Calu3 (cell line): ENCODE results near the gene HTRA2. TPM values are rescaled to one million over a fixed set of nuclear protein-coding genes. Genes with fewer than 3 reads are reported as not detected.
"Not testable (repeated sequence)": the region's sequence is repeated elsewhere in the genome, so short reads cannot be mapped to it uniquely, and the experiment has no call there.

ENCODE experiments used
- BruUV-seq: library from RNA; stranded (reverse); fragments of 400-500 nt; replicated peaks from 2 replicates; lab custom pipeline; 2021; lab: Mats Ljungman, UMichigan
- CTCF ChIA-PET: fragments of 300-600 bp; sonication (Branson Sonifier 250); formaldehyde crosslinking; loops from one replicate; lab custom pipeline; 2022; ENCODE audit warnings: antibody characterized with exemption; lab: Charles Lee
- DNase-seq: peaks from one replicate; pipeline ENCODE4 v3.0.0; 2022
- H3K27ac Mint-ChIP-seq: one replicate; pipeline ENCODE4 v1.8.0; 2022; ENCODE audit warnings: mixed read lengths; ENCODE audit not compliant: unreplicated experiment
- H3K27me3 Mint-ChIP-seq: one replicate; pipeline ENCODE4 v1.8.0; 2022; ENCODE audit warnings: mixed read lengths; ENCODE audit not compliant: unreplicated experiment
- H3K36me3 Mint-ChIP-seq: one replicate; pipeline ENCODE4 v1.8.0; 2022; ENCODE audit warnings: mild to moderate bottlenecking, moderate library complexity, mixed read lengths; ENCODE audit not compliant: insufficient read depth, unreplicated experiment
- H3K4me1 Mint-ChIP-seq: one replicate; pipeline ENCODE4 v1.8.0; 2022; ENCODE audit warnings: mild to moderate bottlenecking, low read depth, mixed read lengths; ENCODE audit not compliant: unreplicated experiment
- H3K4me3 Mint-ChIP-seq: one replicate; pipeline ENCODE4 v1.8.0; 2022; ENCODE audit warnings: mild to moderate bottlenecking, low read depth, moderate library complexity, mixed read lengths; ENCODE audit not compliant: unreplicated experiment
- H3K9me3 Mint-ChIP-seq: one replicate; pipeline ENCODE4 v1.8.0; 2022; ENCODE audit warnings: low read depth, mixed read lengths; ENCODE audit not compliant: unreplicated experiment
- intact Hi-C: fragments of 100-400 bp; cut with micrococcal nuclease; formaldehyde crosslinking; loops from one replicate; pipeline ENCODE4 v1.10.0; 2022; ENCODE audit not compliant: unreplicated experiment
- total RNA-seq: library from RNA; stranded (reverse); gene quantifications from 2 replicates; pipeline ENCODE4 v1.2.3, GENCODE V29; 2022
- TF ChIP-seq, protein P1 (sequence below): fragments of 200-600 bp; IDR thresholded peaks from one replicate; pipeline ENCODE4 v1.8.0; 2022; ENCODE audit warnings: antibody characterized with exemption; ENCODE audit not compliant: unreplicated experiment

Gene HTRA2
- total RNA-seq, 1 experiment from 2014 or later: 26.3 TPM

DNA sequence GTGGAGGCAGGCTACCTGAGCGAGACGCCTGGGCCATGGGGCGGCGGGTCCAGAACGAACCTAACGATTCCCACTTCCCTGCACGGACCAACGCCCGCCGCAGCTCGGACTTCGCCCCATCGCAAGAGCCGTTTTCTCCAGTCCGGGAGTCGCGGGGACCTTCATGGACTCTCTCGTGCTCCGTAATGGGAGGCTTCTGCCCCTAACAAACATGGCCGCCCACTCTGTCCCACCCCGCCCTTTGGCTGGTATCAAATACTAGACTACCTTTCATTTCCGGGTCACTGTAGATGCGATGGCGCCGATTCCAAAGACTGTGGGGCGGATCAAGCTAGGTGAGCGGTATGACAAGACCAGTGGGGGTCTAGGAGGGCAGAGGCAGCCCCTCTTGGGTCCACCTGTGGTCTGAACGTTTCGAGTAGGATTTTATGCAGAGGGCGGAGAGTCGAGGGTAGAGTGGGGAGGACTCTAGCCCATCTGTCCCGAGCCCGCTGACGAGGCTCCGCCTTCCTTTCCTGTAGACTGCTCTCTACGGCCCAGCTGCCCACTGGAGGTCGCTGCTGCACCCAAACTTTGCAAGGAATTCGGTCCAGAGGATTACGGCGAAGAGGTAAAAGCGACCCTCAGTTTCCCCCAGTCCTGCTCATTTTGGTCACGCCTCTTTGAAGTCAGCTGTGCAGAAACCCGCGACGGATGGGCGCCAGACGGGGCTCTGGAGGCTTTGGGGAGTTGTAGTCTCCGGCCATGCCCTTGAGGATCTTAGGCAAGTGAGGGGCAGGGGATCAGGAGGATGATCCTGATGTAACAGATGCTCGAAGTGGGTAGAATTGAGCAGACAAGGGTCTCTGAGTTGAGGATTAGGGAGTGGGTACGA, 46.7 kb upstream of the HTRA2 start, which contains the start of the genes CCDC142 and TTC31:
CCDC142 (minus strand) TSS at position 198 of the 874 bp plus-strand sequence; CDS start at position 37, 161 bp downstream.
TTC31 (plus strand) TSS at position 281 of the 874 bp plus-strand sequence; CDS start at position 296, 15 bp downstream.
- H3K36me3 Mint-ChIP-seq: peaks cover 60% of the 10 kb centered on the region
- H3K4me3 Mint-ChIP-seq: peak within 1 kb of the TSS; percentile 85
- CTCF ChIA-PET: interaction anchor here (0.6 to 1.9 kb wide), 10 partner anchors 17 to 326 kb away, joined by 3 to 11 read pairs (median 4); partner anchors contain the start of genes AUP1, HTRA2, PCGF1 and WBP1
- TSS peak; percentile 82 for BruUV-seq
- no peaks in the 10 kb centered on the region for H3K27me3 Mint-ChIP-seq
- peak; percentile 94 for DNase-seq
- H3K9me3 Mint-ChIP-seq: no peaks in the 10 kb centered on the region
- H3K4me1 Mint-ChIP-seq: peaks cover 24% of the 10 kb centered on the region
- H3K27ac Mint-ChIP-seq: peak within 1 kb of the TSS; percentile 68
- TF ChIP-seq, protein P1, sequence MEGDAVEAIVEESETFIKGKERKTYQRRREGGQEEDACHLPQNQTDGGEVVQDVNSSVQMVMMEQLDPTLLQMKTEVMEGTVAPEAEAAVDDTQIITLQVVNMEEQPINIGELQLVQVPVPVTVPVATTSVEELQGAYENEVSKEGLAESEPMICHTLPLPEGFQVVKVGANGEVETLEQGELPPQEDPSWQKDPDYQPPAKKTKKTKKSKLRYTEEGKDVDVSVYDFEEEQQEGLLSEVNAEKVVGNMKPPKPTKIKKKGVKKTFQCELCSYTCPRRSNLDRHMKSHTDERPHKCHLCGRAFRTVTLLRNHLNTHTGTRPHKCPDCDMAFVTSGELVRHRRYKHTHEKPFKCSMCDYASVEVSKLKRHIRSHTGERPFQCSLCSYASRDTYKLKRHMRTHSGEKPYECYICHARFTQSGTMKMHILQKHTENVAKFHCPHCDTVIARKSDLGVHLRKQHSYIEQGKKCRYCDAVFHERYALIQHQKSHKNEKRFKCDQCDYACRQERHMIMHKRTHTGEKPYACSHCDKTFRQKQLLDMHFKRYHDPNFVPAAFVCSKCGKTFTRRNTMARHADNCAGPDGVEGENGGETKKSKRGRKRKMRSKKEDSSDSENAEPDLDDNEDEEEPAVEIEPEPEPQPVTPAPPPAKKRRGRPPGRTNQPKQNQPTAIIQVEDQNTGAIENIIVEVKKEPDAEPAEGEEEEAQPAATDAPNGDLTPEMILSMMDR: peak; percentile 79
- intact Hi-C loops: loop anchor here (1.0 kb wide), 3 partner anchors 42 to 104 kb away; partner anchors contain the start of gene RTKN

DNA sequence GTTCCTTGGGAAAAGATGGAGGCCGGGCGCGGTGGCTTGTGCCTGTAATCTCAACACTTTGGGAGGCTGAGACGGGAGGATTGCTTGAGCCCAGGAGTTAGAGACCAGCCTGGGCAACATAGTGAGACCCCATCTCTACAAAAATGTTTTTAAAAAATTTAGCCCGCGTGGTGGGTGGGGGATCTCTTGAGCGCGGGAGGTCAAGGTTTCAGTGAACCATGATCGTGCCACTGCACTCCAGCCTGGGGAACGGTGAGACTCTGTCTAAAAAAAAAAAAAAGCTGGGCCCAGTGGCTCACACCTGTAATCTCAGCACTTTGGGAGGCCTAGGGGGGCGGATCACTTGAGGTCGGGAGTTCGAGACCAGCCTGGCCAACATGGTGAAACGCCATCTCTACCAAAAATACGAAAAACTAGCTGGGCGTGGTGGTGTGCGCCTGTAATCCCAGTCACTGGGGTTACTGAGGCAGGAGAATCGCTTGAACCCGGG, 46.0 kb upstream of the HTRA2 start:
- CTCF ChIA-PET: interaction anchor here (0.7 to 1.9 kb wide), 7 partner anchors 23 to 106 kb away, joined by 3 to 11 read pairs (median 4); partner anchors contain the start of genes PCGF1 and WBP1
- intact Hi-C loops: loop anchor here (1.0 kb wide), 3 partner anchors 42 to 104 kb away; partner anchors contain the start of gene RTKN
- H3K9me3 Mint-ChIP-seq, BruUV-seq, H3K27me3 Mint-ChIP-seq, DNase-seq: not testable (repeated sequence)
- peak overlapping the region; percentile 68 for H3K27ac Mint-ChIP-seq
- peaks cover 60% of the 10 kb centered on the region for H3K36me3 Mint-ChIP-seq
- peaks cover 30% of the 10 kb centered on the region for H3K4me1 Mint-ChIP-seq
- H3K4me3 Mint-ChIP-seq: peak overlapping the region; percentile 85

DNA sequence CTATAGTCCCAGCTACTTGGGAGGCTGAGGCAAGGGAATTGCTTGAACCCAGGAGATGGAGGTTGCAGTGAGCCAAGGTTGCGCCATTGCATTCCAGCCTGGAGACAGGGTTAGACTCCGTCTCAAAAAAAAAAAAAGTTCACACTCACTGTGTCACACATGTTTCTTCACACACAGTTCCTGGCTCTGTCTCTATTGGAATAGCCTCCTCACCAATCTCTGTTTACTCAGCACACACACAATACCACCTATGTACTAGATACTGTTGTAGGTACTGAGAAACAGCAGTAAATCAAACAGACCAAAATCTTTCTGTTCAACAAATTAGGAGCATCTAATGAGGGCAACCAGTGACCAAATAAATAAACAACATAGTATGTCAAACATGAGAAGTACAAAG, 43.6 kb upstream of the HTRA2 start:
- BruUV-seq: no TSS peak
- Mint-ChIP-seq H3K27ac (no peak overlapping the region), H3K9me3 (no peaks in the 10 kb centered on the region), H3K4me3 (no peak overlapping the region), H3K36me3 (peaks cover 37% of the 10 kb centered on the region), H3K4me1 (peaks cover 37% of the 10 kb centered on the region), H3K27me3 (no peaks in the 10 kb centered on the region)
- CTCF ChIA-PET: no interaction called here
- TF ChIP-seq, protein P1: no peak
- intact Hi-C loops: no loop called here
- DNase-seq: no peak

DNA sequence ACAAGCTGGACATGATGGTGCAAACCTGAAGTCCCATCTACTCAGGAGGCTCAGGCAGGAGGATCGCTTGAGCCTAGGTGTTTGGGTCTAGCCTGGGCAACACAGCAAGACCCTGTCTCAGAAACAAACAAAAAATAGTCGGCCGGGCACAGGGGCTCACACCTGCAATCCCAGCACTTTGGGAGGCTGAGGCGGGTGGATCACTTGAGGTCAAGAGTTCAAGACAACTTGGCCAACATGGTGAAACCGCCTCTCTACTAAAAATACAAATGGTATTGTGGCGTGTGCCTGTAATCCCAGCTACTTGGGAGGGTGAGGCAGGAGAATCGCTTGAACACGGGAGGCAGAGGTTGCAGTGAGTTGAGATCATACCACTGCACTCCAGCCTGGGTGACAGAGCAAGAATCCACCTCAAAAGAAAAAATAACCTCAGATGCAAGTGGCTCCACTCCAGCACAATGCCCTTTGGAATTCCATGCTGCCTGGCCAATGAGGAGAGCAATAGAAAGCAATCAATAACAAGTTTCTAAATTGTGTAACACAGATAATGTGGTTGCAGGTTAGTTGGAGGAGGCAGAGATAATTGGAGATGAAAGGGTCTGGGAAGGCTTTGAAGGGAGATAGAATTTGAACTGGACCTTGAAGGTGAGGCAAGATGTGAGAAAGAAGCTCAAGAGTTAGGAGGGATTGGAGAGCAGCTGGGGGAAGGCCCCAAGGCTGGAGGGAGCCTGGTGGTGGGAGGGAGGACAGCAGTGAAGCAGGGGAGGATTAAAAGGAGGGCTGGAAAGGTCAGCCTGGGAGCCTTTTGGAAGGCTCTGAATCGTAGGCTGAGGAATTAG, 40.9 kb upstream of the HTRA2 start:
- CTCF ChIA-PET: interaction anchor here (0.8 kb wide), 1 partner anchor 18 kb away, joined by 3 read pairs; the partner anchor contains the start of gene PCGF1
- no TSS peak for BruUV-seq
- no peak for DNase-seq
- TF ChIP-seq, protein P1: no peak
- Mint-ChIP-seq H3K27ac (peak overlapping the region; percentile 15), H3K4me1 (peaks cover 29% of the 10 kb centered on the region), H3K4me3 (no peak overlapping the region), H3K36me3 (peaks cover 27% of the 10 kb centered on the region), H3K27me3 (no peaks in the 10 kb centered on the region), H3K9me3 (no peaks in the 10 kb centered on the region)
- intact Hi-C loops: no loop called here
